GM18526 (cell line): Measurements from ENCODE around the gene FAM167B.

Experiments used
- POLR2A ChIP-seq: IDR thresholded peaks from 3 replicates; pipeline ENCODE4 v1.6.1; 2011; ENCODE audit not compliant: insufficient read length; ENCODE audit errors: extremely low read depth

The FAM167B gene

DNA sequence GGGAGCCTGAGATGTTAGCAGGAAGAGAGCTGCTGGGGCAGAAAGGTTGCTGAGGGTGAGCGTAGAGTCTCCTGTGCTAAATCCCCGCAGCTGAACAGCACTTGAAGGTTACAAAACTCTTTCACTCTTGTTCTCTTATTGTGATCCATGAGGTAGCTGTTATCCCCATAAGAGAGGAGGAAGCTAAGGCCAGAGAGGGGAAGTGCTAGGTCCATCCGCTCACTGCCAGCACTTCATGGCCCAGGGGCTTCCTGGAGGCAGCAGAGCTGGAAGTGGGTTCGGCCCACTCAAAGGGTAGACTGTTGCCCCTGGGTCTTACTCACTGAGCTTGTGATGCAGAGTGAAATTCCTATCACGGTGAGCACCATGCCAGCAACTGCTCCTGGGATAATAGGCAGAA, 30.5 kb upstream of the FAM167B start:
- no peak for TF ChIP-seq POLR2A

DNA sequence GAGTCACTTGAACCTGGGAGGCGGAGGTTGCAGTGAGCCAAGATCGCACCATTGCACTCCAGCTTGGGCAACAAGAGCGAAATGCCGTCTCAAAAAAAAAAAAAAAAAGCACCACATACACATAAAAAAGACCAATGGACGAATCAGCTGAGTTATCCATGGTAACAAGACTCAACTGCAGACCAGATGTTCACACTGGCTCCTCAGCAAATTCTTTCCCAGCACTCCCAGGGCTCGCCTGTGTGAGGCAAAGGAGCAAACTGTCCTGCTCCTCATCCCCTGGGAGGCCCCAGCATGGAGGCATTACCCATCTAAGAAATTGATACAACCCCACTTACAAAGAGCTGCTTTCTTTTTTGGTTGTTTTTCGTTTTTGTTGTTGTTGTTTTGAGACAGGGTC, 28.0 kb upstream of the FAM167B start:
- no peak for TF ChIP-seq POLR2A

DNA sequence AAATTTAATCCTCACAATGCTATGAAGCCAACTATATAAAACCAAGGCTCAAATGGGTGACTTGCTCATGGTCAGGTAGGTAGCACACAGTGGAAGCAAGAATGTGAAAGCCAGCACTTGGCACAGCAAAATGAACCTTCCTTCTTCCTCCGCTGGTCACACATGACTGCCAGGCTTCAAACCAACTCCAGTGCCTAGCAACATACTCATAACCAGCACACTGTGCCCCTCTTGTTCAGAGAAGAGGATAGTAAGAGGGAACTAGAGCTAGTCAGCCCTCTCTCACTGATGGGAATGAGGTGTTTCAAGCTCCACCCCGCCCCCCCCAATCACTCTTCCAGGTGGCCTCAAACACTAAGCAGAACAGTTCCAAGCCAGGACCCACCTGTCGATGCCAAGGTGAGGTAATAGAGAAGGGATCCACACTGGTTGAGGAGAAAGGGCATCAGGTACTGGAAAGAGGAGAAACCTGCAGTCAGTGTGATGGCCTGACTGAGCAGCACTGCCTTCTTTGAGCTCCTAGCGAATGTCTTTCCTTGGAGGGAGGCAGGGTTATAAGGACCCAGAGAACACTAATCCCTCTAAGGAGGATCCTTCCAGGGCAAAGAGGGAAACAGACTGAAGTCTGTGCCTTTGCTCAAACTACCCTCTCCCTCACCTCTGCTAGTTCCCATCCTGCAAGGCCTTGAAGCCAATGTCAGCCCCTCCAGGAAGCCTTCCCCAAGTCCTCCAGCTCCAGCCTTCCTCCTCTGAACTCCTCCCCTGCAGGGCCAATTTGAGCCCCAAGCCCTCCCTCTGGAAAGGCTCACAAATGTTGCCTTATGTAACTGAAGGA, 26.1 kb upstream of the FAM167B start:
- TF ChIP-seq POLR2A = no peak

DNA sequence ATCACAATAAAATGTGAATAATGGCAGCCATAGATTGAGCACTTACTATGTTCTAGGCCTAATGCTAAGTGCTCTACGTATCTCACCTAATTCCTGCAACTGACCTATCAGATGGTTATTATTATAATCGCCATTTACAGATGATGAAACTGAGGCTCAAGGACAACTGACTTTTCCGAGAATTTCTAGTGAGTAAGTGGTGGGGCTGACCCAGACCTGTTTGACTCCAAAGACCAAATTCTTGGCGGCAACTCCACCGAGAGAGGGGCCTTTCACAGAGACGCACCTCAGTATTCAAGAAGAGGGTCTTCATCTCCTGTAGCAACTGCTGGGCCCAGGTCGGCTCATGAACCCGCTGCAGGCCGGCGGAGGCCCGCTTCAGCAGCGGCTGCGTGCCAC, 25.4 kb upstream of the FAM167B start:
- no peak for TF ChIP-seq POLR2A

DNA sequence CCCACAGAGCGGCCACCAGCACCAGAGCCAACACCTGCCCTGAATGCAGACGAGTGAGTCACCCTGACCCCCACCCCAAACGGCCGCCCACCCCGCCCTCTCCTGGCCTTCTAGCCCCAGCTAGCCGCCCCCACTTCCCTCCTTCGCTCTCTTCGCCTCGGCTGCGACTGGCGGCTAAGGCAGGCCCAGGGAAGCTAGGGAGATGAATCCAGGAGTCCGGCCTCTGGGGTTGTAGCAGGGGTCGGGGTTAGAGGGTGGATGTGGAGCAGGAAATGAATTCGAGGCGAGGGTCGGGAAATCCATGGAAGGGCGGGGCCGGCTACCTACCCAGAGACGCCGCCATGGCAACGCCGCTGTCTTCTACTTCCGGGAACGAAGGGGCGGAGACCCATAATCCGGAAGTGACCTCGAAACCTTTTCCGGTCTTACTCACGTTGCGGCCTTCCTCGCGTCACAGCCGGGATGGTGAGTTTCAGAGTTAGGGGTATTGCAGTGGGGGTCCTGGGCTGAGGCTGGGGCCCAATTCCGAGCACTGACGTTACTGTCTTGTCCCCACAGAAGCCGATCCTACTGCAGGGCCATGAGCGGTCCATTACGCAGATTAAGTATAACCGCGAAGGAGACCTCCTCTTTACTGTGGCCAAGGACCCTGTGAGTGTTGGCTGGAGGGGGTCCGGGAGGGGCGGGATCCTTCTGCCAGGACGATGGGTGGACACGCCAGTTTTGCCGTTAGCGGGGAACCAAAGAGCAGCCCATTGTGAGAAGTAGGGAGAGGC, 24.9 kb upstream of the FAM167B start, which contains the start of the genes EIF3I and TMEM234:
TSS of gene EIF3I (plus strand) at position 428 of the 776 bp plus-strand sequence. CDS start at position 463, 35 bp downstream.
TSS of gene TMEM234 (minus strand) at position 374 of the 776 bp plus-strand sequence. CDS start at position 343, 31 bp downstream.
- TF ChIP-seq POLR2A = peak; percentile 74

DNA sequence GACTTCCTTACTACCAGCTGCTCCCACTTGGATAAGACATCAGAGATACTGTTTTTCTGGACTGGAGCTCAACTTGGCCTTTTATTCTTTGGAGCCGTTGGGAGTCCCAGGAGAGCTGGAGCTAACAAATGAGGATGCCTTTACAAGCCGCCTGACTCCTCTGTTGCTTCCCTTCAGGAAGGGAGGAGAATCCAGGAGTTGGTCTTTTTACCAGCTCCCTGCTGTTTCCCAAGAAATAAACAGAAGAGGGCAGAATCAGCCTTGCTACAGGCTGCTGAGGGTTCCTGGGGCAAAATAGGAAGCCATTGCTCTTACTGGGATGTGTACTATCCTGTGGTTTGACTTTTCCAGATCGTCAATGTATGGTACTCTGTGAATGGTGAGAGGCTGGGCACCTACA, 23.3 kb upstream of the FAM167B start:
- TF ChIP-seq POLR2A = no peak

DNA sequence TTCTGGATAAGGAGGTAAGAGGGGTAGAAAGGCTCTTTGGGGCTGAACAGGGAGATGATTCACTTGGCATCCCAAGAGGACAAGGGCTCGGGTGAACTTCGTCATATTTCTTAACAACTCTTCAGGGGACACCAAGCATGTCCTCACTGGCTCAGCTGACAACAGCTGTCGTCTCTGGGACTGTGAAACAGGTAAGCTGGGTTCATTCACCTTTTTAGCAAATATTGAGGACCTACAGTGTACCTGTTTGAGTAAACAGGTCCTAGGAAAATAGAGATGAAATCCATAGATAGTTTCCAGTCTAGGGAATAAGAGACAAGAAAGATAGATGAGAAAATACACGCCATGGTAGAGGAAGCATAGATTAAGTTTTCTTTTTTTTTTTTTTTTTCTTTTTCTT, 22.7 kb upstream of the FAM167B start:
- TF ChIP-seq POLR2A = no peak

DNA sequence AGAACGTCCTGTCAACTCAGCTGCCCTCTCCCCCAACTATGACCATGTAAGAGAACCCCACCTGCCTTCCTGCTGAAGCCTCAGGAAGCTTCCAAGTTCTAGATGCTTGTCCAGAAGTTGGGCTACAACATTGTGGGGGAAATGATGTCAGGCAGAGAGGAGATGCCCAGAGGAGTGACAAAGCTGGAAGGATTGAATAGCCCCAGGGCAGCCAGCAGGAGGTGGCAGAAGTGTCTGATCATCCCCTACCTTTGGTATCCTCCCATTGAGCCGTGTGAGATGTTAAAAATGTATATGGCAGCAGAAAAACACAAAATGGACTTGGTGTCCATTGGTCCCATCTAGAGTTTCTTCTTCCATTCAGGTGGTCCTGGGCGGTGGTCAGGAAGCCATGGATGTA, 18.3 kb upstream of the FAM167B start:
- no peak for TF ChIP-seq POLR2A

DNA sequence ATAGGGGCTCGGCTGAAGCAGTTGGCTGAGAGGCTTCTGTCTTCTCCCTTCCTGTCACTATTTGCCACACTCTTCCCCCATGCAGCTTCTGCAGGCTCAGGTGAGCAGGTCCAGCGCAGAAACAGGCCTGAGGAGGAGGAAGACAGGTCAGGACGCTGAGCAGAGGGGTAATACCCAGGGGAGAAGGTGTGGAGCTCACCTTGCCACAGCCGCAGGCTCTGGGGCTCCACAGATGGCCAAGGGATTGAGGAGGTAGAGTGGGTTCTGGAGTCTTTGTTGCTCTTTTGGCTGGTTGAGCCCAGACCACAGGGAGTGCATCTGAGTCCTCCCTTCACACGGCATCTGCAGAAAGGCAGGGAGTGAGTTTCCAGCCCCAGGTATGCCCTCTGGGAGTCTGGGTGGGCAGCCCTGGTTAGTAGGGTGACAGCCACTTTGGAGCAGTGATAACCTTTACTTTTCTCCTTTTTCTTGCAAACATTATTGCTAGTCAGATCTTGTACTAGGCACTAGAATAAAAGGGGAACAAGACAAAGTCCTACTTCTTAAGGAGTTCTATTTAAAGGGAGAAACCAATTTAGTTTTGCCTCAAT, 15.1 kb upstream of the FAM167B start:
- no peak for TF ChIP-seq POLR2A

DNA sequence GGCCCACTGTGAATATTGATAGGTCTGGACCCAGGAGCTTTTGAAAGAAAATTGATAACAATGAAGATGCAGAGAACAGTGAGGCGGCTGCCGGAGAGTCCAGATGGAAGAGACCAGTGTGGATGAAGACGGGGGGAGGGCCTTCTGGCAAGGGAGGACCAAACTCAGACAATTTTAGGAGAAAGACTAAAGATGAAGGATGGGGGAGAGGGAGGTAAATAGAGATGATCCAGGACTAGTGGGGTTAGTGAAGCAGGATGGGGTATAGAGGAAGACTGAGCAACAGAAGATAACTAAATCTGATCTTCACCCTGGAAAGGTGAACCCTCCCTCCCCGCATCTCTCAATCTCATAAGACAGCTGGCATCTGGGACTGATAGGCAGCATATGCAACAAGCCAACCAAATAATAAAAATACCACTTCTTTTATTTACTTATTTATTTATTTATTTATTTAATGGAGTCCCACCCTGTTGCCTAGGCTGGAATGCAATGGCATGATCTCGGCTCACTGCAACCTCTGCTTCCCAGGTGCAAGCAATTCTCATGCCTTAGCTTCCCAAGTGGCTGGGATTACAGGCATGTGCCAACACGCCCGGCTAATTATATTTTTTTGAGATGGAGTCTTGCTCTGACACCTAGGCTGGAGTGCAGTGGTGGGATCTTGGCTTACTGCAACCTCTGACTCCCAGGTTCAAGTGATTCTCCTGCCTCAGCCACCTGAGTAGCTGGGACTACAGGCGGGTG, 14.3 kb upstream of the FAM167B start:
- TF ChIP-seq POLR2A = no peak

DNA sequence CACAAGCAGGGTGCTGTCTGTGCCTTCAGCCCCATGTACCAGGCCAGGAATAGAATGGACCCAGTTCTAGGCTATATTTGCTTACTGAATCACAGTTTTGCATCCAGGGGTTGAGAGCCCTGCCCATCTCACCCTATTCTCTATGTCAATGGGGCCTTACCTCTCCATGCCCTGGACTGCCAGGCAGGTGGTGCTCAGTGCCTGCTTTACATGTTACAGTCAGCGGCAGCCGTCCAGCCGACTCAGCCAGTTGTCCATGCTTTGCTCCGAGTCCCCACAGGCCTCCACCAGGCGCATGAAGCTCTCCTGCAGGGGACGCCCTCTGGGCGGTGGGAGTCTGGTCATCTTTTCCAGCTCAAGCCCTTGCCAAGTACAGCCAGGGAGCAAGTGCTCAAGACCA, 12.2 kb upstream of the FAM167B start:
- TF ChIP-seq POLR2A = no peak

DNA sequence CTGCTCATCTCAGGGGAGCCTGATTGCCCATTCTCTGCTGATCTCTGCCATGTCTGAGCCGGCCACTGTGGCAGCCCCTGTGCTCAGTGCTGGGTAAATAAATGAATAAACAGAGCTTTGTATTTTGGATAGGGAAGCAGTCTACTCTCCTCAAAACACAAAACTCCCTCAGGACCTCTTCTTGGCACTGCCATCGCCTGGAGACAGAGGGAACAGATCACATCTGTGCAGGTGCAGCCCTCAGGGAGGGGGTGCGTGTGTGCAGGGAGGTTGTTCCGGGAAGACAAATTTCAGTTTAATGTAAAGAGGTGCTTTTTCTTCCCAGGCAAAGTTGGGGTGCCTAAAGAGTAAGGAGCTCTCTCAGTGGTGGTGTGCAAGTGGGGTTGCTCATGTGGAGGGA, 7.7 kb upstream of the FAM167B start:
- TF ChIP-seq POLR2A = no peak

DNA sequence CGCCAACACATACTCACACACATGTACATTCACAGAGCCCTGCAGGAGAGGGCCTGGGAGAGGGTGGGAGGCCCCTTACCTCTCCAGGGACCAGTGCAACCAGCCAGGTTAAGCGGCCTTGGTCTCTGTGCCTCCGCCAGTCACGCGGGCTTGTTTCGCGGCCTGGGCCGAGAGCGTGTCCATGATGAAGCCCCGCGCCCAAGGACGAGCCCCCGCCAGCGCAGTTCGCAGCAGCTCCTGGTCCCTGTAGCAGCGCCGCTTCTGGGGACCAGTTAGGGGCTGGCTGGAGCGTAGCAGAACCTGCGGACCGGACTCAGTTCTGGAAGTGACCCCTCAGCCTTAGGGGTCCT, 7.3 kb upstream of the FAM167B start:
- no peak for TF ChIP-seq POLR2A

DNA sequence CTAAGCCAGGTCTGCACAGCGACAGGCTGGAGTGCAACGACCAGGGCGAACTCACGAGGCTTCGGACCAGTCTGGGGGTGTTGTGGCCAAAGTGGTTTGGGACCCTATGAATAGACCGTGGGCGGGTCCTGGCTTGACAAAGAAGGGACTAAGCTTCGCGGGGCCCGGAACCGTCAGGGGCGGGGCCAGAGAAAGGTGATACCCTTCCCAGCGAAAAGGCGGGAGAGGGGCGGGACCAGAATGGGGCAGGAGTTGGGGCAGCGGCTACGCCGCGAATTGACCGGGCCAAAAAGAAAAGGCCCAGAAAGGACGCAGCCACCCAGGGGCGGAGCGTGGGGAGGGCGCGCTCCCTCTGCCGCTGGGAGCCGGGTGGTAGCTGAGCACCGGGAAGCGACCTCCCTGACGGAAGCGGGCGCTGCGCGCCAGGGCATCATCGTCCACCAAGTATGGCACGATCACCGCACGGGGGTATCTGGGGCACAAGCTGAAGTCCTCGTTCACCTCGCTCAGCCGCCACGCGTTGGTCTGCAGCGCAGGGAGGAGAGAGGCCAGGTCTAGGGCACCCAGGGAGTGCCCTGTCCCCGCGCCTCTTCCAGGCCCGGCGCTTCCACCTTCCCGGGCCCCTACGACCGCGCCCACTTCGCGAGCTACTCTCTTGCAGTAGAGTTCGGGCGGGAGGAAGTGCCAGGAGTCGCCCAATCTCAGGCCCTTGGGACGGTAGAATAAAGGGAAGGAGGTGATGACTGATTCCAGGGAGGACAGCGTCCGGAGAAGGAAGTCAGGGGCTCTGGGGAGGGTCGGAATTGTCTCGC, 6.7 kb upstream of the FAM167B start:
- peak; percentile 45 for TF ChIP-seq POLR2A
